Lung (tissue), 12 donors: ENCODE data around the gene ZNF579. TPM values are rescaled to one million over a fixed set of nuclear protein-coding genes. Genes with fewer than 3 reads are reported as not detected.

ENCODE experiments used
- ATAC-seq: fragments of 200-7000 bp; cut with Tn5 transposase; one replicate; pipeline ENCODE4 v1.9.1; 2020; ENCODE audit warnings: moderate number of reproducible peaks; ENCODE audit not compliant: insufficient read depth, low FRiP score
- DNase-seq, 3 donors: peaks; one replicate each; pipeline ENCODE4 v3.0.0-alpha.2; 2013 to 2017
- H3K27ac ChIP-seq, 2 donors: one replicate each; pipeline ENCODE4 v1.5.1; 2013; ENCODE audit warnings: mild to moderate bottlenecking in 2 of 2, moderate library complexity in 2 of 2, control low read depth in 1 of 2, inconsistent platforms in 1 of 2, low read depth in 1 of 2, low read length in 1 of 2
- H3K27me3 ChIP-seq, 3 donors: one replicate each; pipeline ENCODE4 v1.5.1; 2013; ENCODE audit warnings: low read length in 2 of 3; ENCODE audit not compliant: control insufficient read depth in 3 of 3, insufficient read depth in 3 of 3
- H3K36me3 ChIP-seq, 4 donors: one replicate each; pipeline ENCODE4 v1.5.1; 2013; ENCODE audit warnings: low read length in 4 of 4, mild to moderate bottlenecking in 1 of 4, moderate library complexity in 1 of 4; ENCODE audit not compliant: control insufficient read depth in 4 of 4, insufficient read depth in 4 of 4
- H3K4me1 ChIP-seq, 5 donors: one replicate each; pipeline ENCODE4 v1.5.1; 2013; ENCODE audit warnings: low read length in 5 of 5, mild to moderate bottlenecking in 2 of 5, moderate library complexity in 1 of 5; ENCODE audit not compliant: control insufficient read depth in 5 of 5, insufficient read depth in 5 of 5
- H3K4me3 ChIP-seq: one replicate; pipeline ENCODE4 v1.5.1; 2013; ENCODE audit warnings: mild to moderate bottlenecking, control low read depth, moderate library complexity
- H3K9ac ChIP-seq, 2 donors: one replicate each; pipeline ENCODE4 v1.5.1; 2013; ENCODE audit warnings: low read length in 2 of 2, control low read depth in 1 of 2; ENCODE audit not compliant: insufficient read depth in 1 of 2
- H3K9me3 ChIP-seq, 4 donors: one replicate each; pipeline ENCODE4 v1.5.1; 2013; ENCODE audit warnings: low read length in 3 of 4, mild to moderate bottlenecking in 1 of 4, moderate library complexity in 1 of 4; ENCODE audit not compliant: control insufficient read depth in 4 of 4, insufficient read depth in 3 of 4
- CTCF ChIP-seq: IDR thresholded peaks from 2 replicates; pipeline ENCODE4 v1.5.1; 2012; ENCODE audit warnings: mild to moderate bottlenecking; ENCODE audit errors: control extremely low read depth, extremely low read depth
- WGBS, 2 donors: extraction: QIAGEN DNeasy Blood & Tissue Kit; methylation state at CpG; one replicate each; pipeline ENCODE4 v1.1.7; 2013; 5-methylcytosine and 5-hydroxymethylcytosine counted together
- polyA plus RNA-seq, 2 donors: library from polyadenylated mRNA; stranded (reverse); fragments of 200-250 nt; gene quantifications; one replicate each; pipeline ENCODE4 v1.2.1, GENCODE V29; 2013
- total RNA-seq, 2 donors: library from RNA; depleted of rRNA in 1 of 2; stranded (reverse); fragments of >200 nt in 1 of 2; gene quantifications; one replicate each; pipeline ENCODE4 v1.2.1, GENCODE V29; 2014 to 2021
- donor health status: control.
- donor health status: control.
- donor health status: Bipolar disorder and iron deficiency.
- donor health status: healthy.
- donor health status: DM: yes; HTN: yes; CAD: no.

ZNF579 gene
- total and polyA plus RNA-seq, 4 donors, result 4.3 to 20.8 (median 10.1) TPM

DNA sequence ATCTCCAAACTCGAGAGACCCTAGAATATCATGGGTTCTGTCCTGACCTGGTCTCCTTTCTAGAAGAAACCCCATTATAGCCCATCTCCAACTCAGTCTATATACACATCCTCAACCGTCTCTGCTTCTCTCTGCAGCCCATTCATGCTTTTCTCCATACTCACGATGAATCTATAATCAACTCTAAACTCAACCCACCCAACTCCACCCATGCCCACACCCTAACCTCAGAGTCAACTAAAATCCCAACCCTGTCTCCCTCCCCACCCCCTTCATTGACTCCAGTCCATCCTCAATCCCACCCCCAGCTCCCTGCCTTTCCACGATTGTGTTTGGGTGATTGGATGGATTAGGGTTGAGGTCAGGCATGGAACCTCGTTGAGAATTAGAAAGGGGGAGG, 37.1 kb downstream of the ZNF579 start:
- Histone ChIP-seq H3K36me3 (no peaks in the 10 kb centered on the region), H3K4me1 (peaks cover 0 to 23% (median 2%) of the 10 kb centered on the region in 5 donors), H3K27ac (no peak overlapping the region), H3K9me3 (no peaks in the 10 kb centered on the region), H3K27me3 (peaks cover 0 to 4% (median 0%) of the 10 kb centered on the region in 3 donors), H3K4me3 (no peak overlapping the region), H3K9ac (no peak overlapping the region)
- 80 to 85% methylated on average over 5 of the region's 5 CpGs for WGBS, 2 donors
- DNase-seq (no peak), ATAC-seq (no peak)
- TF ChIP-seq CTCF, result no peak

DNA sequence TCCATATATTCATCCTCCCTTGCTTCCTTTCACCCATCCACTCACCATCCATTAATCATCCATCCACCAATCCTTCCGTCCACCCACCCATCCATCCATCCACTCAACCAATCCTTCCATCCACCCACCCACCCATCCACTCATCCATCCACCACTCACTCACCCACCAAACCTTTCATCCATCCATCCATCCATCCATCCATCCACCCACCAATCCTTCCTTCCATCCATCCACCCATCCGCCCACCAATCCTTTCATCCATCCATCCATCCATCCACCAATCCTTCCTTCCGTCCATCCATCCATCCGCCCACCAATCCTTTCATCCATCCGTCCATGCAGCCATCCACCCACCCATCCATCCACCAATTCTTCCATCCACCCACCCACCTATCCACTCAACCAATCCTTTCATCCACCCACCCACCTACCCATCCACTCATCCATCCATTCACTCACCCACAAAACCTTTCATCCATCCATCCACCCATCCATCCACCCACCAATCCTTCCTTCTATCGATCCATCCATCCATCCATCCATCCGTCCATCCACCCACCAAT, 38.3 kb downstream of the ZNF579 start:
- ATAC-seq (no peak), DNase-seq (no peak)
- 92 to 95% methylated on average over 7 of the region's 7 CpGs for WGBS, 2 donors
- Histone ChIP-seq H3K27me3 (peaks cover 0 to 4% (median 0%) of the 10 kb centered on the region in 3 donors), H3K4me1 (peaks cover 0 to 22% (median 2%) of the 10 kb centered on the region in 5 donors), H3K27ac (no peak overlapping the region), H3K9ac (no peak overlapping the region), H3K9me3 (no peaks in the 10 kb centered on the region), H3K36me3 (no peaks in the 10 kb centered on the region), H3K4me3 (no peak overlapping the region)
- no peak for TF ChIP-seq CTCF

DNA sequence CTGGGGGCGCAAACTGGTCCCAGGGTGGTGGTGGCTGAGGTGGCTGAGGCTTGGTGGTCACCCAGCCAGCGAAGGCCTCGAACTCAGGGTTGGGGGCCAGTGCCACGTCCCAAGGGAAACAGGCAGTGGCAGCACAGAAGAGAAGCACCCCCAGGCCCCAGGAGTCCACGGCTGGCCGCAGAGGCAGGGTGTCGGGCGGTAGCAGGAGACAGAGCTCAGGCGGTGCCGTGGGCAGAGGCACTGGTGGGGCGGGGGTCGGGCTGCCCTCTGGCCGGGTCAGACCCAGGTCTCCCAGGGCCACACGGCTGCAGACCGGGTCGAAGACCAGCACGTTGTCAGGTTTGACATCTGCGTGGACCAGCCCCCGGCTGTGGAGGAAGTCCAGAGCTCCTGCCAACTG, 39.6 kb downstream of the ZNF579 start:
- Histone ChIP-seq H3K27ac (no peak overlapping the region), H3K9ac (no peak overlapping the region), H3K4me1 (peaks cover 0 to 12% (median 0%) of the 10 kb centered on the region in 5 donors), H3K27me3 (peaks cover 0 to 4% (median 0%) of the 10 kb centered on the region in 3 donors), H3K9me3 (no peaks in the 10 kb centered on the region), H3K4me3 (no peak overlapping the region), H3K36me3 (no peaks in the 10 kb centered on the region)
- WGBS, 2 donors, result 78 to 86% methylated on average over 19 of the region's 19 CpGs
- TF ChIP-seq CTCF, result no peak
- DNase-seq (no peak), ATAC-seq (no peak)

GRCh38 chr19:55540619-55541018, 40.0 kb downstream of the ZNF579 start:
- TF ChIP-seq CTCF, result no peak
- peaks cover 0 to 7% (median 0%) of the 10 kb centered on the region in 5 donors for H3K4me1 ChIP-seq
- H3K27ac ChIP-seq, result no peak overlapping the region
- H3K9ac ChIP-seq, result no peak overlapping the region
- DNase-seq, result no peak
- no peaks in the 10 kb centered on the region for H3K36me3 ChIP-seq
- no peak for ATAC-seq
- peaks cover 0 to 1% (median 0%) of the 10 kb centered on the region in 3 donors for H3K27me3 ChIP-seq
- 54 to 68% methylated on average over 10 of the region's 10 CpGs for WGBS, 2 donors
- H3K9me3 ChIP-seq, result no peaks in the 10 kb centered on the region
- H3K4me3 ChIP-seq, result no peak overlapping the region
